NOMO-1 (cell line): ENCODE measurements around the gene SYT7.

Source experiments
- DNase-seq, 2 experiments: peaks; one replicate each; lab custom pipeline; 2025; ENCODE audit not compliant: unreplicated experiment in 2 of 2; lab: John Stamatoyannopoulos, UW

Gene SYT7

DNA sequence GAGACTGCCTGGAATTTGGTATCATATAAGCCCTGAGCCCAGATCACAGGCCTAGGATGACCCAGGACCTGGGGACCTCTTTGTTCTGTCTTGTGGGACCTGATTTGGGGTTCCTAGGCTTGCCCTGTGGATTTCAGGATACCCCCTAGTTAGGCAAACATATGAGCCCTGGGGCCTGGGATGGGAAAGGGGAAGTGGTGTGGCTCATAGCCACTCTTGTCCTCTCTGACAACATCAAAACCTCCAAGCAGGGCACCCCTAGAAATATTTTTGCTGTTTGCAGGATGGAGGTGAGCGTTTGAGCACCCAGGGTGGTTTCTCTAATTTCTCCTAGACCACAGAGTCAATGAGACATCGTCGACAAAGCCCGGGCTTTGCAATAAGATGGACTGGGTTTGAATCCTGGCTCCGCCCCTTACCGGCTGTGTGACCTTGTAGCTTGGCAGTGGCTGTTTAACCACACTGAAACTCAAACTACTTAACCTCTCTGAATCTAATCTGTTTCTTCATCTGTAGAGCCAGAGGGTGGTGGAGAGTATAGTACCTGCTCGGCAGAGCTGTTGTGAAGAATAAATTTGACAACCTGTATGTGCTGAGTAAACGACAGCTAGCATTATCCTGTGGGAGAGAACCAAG, 77.6 kb downstream of the SYT7 start:
- peak; percentile 31 to 47 for DNase-seq

DNA sequence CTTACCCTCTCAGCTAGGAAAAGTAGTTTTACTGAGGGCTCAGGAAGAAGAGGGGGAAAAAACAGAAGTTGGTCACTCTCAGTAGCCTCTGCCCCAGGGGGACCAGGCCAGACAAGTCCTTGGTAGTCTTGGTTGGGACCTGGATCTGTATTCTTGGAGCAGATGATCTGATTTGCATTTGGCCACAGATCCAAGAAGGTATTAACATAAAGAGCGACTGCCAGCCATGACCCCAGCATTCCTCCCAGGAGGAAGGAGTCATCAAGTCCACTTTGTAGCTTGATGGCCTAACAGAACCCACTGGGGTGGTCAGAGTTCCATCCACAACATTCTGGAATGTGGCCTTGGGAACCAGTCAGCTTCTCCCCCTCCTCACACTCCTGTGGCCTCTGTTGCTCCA, 78.4 kb downstream of the SYT7 start:
- no peak for DNase-seq

DNA sequence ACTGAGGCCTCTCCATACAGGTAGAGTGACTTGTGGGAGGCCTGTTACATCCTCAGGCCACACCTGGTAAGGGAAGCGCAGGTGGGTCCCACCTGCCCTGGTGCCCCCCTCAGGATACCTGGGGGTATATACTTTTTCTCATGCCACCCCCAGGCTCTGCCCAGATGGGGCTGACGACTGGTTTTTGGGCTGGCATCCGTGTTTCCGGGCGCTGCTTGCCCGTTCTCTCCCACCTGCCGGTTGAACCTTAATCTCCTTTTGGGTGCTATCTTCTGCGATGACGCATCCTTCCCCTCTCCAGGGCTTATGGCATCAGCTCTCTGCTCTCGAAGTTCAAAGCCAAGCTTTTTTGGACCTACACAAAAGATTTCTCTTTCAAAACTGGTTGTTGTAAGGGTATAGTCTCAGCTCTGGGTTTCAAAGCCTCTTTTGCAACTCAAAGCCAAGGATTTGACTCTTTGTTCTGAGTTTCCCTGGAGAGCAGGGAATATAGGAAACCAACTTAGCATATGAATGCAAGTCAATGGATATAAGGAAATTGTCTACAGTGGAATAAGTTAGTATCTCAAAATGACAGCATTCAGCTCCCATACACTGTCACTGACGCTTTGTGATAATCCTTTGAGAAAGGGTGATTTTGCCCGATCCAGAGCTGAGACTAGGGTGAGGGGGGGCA, 80.9 kb downstream of the SYT7 start:
- no peak for DNase-seq

DNA sequence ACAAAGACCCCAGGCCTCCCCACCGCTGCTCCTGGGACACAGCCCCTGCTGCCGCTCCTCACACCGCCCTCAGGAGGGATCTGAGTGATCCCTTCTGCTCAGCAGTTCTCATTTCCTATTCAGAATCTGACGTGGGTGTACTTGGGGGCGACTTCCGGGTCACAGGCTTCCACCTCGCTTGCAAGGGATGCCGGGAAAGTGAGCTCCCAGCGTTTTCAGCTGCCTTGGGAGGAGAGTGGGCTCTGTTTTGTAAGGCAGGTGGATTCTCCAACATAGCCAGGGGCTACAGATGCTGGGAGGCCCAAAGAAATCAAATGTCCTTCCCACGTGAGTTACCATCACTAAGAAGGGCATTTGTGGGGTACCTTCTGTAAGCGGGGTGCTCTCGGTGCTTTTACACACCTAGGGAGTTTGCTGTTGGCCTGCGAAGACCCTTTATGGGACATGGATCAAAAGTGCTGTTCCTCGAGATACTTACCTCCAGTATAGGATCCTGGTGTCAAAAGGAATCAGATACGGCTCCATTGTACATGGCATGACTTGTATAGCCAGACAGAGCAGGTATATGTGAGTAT, 82.0 kb downstream of the SYT7 start:
- DNase-seq, result peak; percentile 26 to 31

- no peak for DNase-seq
Observed at GRCh38 chr11:61497876-61498275, 83.0 kb downstream of the SYT7 start.

GRCh38 chr11:61497473-61497872, 83.4 kb downstream of the SYT7 start:
- no peak for DNase-seq

DNA sequence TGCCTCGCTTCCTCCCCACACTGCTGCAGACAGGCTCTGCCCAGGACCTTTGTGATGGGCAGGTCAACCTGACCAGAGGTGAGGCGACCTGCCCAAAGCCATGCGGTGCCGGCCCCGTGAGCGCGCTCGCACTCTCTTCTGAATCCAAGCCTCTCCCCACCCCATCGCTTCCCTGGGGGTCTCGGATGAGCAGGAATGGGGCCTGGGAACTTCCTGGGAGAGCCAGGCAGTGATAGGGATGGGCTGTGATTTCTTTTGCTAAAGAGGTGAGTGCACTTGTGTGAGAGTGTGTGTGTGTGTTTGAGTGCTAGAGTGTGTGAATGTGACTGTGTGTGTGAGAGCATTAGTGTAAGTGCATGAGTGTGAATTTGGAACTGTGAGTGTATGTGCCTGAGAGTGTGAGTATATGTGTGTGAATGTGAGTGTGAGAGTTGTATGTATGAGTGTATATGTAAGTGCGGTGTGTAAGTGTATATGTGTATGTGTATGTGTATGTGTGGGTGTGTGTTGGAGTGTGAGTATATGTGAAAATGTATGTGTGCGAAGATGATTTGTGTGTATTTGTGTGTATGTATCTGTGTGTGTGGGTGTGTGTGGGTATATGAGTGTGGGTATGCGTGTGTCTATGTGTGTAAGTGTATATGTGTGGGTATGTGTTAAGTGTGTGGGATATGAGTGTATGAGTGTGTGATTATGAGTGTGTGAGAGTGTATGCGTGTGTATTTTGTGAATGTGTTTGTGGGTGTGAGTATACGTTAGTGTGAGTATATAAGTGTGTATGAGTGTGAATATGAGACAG, 84.1 kb downstream of the SYT7 start:
- DNase-seq, result no peak

DNA sequence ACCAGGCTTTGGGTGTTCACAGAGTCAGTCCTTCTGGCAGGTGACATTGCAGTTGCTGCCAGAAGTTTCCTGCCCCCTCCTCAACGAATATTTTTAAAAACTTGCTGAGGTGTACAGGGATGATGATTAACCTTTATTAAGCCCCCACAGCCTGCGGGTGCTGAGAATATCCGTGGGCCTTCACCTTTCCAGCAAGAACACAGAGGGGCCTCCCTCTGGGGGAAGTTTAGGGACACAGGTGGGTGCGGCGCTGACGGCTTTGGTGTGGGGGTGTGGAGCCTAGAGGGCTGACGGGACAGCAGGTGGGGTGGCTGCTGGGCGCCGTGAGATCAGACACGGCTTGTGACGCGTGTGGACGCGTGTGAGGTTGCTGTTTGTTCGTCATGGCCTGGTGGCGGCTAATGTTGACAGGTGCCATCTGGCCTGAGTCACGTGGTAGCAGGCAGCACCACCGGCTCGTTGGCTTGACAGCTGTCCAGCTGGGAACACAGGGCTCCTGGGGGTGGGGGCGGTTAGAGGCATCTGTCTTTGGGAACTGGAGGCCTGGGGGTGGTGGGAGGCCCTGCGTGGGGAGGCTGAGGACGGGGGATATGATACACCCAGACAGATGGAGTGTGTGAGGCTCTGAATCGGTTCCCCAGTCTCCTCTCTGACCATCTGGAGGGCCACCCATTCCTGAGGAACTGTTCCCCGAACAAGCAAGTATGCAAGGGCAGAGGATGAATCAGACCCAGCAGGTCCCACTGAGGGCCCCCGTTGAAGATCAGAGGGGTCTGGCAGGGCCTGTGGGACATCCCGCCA, 84.9 kb downstream of the SYT7 start:
- no peak for DNase-seq

- DNase-seq, result no peak
Observed at GRCh38 chr11:61494381-61494961, 86.4 kb downstream of the SYT7 start.

DNA sequence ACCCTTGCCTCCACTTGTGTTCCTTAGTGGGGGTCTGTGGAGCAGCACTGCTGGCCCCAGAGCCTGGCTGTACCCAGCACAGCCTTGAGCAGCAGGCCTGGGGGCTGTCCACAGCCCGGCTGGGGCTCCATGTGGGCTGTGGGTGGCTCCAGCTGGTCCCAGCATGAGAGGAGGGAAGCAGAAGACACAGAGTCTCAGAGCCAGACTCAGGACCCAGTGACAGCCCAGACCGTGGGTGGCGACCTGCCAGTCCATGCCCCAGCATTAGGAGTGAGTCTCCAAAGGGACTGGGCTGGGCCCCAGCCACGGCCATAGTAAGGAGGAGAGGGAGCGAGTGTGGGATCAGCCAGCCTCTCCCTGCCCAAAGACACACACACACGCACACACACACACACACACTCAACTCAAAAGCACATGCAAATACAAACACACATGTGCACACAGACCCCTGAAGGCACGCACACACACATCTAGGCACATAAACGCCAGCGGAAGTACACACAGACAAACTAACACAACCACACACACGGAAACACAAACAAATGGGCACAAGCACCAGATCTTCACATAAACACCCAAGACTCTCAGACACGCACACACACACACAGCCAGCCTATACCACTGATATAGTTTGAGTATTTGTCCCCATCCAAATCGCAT, 89.0 kb downstream of the SYT7 start:
- DNase-seq, result no peak

- DNase-seq, result no peak
Observed at GRCh38 chr11:61489833-61490721, 90.8 kb downstream of the SYT7 start.

DNA sequence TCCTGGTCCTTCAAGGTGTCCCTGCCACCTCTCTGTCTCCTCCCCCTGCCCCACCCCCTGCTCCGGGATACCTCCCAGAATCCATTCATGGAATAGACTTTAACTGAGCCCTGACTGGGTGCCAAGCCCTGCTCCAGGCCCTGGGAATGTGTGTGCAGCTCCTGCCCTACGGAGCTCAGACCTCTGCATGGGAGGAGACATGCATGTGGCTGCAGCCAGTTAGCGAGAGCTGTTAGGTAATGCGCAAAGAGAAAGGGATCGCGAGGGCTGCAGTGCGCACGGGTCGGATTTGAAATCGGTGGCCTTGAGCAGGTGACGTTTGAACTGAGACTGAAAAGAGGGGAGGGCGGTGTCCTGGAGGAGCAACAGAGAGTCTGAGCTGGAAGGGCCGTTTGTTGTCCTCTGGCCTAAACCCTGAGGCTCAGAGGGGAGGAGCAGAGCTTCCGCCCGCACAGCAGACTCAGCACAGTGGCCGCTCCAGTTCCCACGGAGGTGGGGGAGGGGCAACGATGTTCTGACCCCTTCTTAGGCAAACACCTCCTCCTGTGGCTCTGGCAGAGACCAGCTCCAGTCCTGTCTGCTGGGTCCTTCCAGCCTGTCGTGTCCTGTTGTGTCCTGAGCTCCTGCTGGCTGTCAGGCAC, 92.1 kb downstream of the SYT7 start:
- DNase-seq, result no peak

DNA sequence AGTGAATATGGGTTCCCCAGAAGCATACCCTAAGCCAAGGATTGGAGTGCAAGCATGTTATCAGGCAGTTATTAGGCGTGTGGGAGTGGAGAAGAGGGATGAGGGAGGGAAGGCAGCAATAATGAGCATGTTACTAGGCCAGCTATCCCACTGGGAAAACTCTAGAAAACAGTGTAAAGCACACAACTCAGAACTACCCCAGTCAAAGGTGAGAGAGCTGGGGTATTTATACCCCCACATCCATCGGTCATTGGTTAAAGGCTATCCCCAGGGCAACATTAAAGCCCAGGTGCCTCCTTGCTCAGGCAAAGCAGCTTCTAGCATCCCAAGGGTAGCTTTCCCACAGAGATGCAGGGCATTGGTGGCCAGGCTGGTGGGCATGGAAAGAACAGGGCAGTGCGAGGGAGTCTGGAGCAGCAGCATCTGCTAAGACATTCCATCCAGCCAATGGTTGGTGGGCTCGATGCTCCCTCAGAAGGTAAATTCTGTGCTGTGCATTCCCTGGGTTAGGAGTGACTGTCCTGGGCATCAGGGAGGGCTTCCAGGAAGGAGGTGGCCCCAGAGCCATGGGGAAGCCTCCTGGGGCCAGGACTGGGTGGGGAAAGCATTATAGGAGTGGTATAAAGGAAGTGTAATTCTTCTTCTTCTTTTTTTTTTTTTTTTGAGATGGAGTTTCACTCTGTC, 93.4 kb downstream of the SYT7 start:
- DNase-seq, result no peak

- DNase-seq, result no peak
Observed at GRCh38 chr11:61486779-61487178, 94.1 kb downstream of the SYT7 start.

DNA sequence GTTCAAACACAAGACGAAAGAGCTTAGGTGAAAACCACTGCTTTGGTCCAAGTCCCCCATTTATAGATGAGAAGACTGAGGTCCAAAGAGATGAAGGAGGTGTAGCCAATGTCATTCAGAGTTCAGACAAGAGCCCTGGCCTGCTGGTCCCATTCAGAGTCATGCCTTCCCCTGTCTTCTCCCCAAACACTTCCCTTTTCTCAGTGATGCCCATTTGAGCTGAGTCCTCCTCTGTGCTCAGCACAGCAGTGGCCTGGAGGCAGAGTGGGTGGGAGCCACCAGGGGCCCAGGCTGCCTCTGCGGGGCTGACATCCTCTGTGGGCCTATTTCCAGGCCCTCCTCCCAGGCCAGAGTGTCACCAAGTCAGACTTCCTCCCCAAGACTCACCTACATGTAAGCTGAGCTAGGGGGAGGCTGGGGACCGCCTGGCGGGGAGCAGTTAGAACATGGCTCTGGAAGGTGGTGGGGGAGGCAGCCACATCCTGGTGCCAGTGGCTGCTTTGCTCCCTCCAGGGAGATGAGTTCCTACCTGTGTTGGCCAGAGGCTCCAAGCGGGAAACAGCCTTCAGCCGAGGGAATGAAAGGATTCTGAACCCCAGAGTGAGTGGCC, 94.8 kb downstream of the SYT7 start:
- no peak for DNase-seq

- no peak for DNase-seq
Observed at GRCh38 chr11:61485080-61485479, 95.8 kb downstream of the SYT7 start.

DNA sequence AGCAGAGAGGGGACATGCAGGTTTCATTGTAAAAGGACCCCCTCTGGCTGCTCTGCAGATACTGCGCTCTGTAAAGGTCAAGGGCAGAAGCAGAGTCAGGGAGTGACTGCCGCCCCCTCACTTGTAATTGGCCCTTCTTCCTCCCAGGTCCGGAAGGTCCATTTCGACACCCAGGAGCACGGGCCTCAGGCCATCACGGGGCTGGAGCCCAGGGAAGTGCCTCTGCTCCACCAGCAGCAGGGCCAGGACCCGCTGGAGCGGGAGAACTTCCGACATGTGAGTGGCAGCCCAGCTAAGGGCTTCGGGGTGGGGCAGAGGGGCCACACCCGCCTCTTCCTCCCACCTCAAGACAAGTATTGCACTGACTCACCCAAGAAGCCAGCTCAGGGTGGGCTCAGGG, 96.3 kb downstream of the SYT7 start:
- no peak for DNase-seq
